SK-N-SH (cell line): ENCODE data around the gene GPD1L. TPM values are rescaled to one million over a fixed set of nuclear protein-coding genes. Genes with fewer than 3 reads are reported as not detected.

Experiments
- CTCF ChIA-PET: fragments of 300-600, 350-600 bp; formaldehyde crosslinking; extraction: SDS; loops from one replicate; lab custom pipeline; 2021; lab: Yijun Ruan, JAX
- POLR2A ChIA-PET: fragments of 350-600 bp; sonication (Branson Sonifier 250); formaldehyde crosslinking; extraction: SDS; loops from one replicate; lab custom pipeline; 2020; ENCODE audit warnings: antibody characterized with exemption, inconsistent platforms; lab: Yijun Ruan, JAX
- DNase-seq: peaks from one replicate; pipeline ENCODE4 v3.0.0; 2012
- H2AFZ ChIP-seq: fragments of 200-600 bp; sonication (generic); 2 replicates; pipeline ENCODE4 v1.8.1; 2016; ENCODE audit warnings: antibody characterized with exemption, mild to moderate bottlenecking, low read depth
- H3F3A ChIP-seq: fragments of 200-600 bp; sonication (generic); replicated peaks from 2 replicates; pipeline ENCODE3; 2016; ENCODE audit warnings: antibody characterized with exemption, mild to moderate bottlenecking; ENCODE audit not compliant: insufficient read depth
- H3K27ac ChIP-seq, 2 experiments: fragments of 200-500 bp in 1 of 2; fragments of 200-600 bp in 1 of 2; sonication (Bioruptor generic) in 1 of 2; sonication (generic), shearing (Covaris generic) in 1 of 2; 2 replicates each; pipeline versions ENCODE4 v1.5.1 to v1.6.1; 2014 to 2016; ENCODE audit warnings: low read depth in 2 of 2, inconsistent platforms in 1 of 2, low read length in 1 of 2, mild to moderate bottlenecking in 1 of 2, mixed read lengths in 1 of 2
- H3K27me3 ChIP-seq: fragments of 200-600 bp; sonication (generic), shearing (Covaris generic); 2 replicates; pipeline ENCODE4 v1.6.1; 2016; ENCODE audit warnings: mixed run types; ENCODE audit not compliant: insufficient read depth
- H3K36me3 ChIP-seq, 2 experiments: fragments of 200-500 bp in 1 of 2; fragments of 200-600 bp in 1 of 2; sonication (Bioruptor generic) in 1 of 2; sonication (generic) in 1 of 2; replicated peaks in 1 of 2; 2 replicates each; pipeline versions ENCODE3 to v1.5.1; 2014 to 2016; ENCODE audit warnings: low read length in 1 of 2, mild to moderate bottlenecking in 1 of 2; ENCODE audit not compliant: insufficient read depth in 2 of 2, control insufficient read depth in 1 of 2
- H3K4me1 ChIP-seq, 2 experiments: fragments of 200-500 bp in 1 of 2; fragments of 200-600 bp in 1 of 2; sonication (Bioruptor generic) in 1 of 2; sonication (generic), shearing (Covaris generic) in 1 of 2; 2 replicates each; pipeline versions ENCODE4 v1.5.1 to v1.6.1; 2014 to 2016; ENCODE audit warnings: low read depth in 1 of 2, low read length in 1 of 2, mixed run types in 1 of 2; ENCODE audit not compliant: insufficient read depth in 2 of 2, control insufficient read depth in 1 of 2
- H3K4me2 ChIP-seq: fragments of 200-600 bp; sonication (generic), shearing (Covaris generic); 2 replicates; pipeline ENCODE4 v1.6.1; 2017; ENCODE audit warnings: mixed run types
- H3K4me3 ChIP-seq, 2 experiments: fragments of 200-500 bp in 1 of 2; fragments of 200-600 bp in 1 of 2; sonication (Bioruptor generic) in 1 of 2; sonication (generic), shearing (Covaris generic) in 1 of 2; 2 replicates each; pipeline versions ENCODE4 v1.5.1 to v1.8.1; 2014 to 2016; ENCODE audit warnings: low read depth in 2 of 2, inconsistent platforms in 1 of 2, low read length in 1 of 2, mild to moderate bottlenecking in 1 of 2, mixed read lengths in 1 of 2, moderate library complexity in 1 of 2
- H3K79me2 ChIP-seq: fragments of 200-600 bp; sonication (generic); 2 replicates; pipeline ENCODE4 v1.8.1; 2017; ENCODE audit warnings: mild to moderate bottlenecking; ENCODE audit not compliant: insufficient read depth
- H3K9ac ChIP-seq: fragments of 200-600 bp; sonication (generic); 2 replicates; pipeline ENCODE4 v1.6.1; 2017; ENCODE audit warnings: mixed run types
- H3K9me2 ChIP-seq: fragments of 200-600 bp; sonication (generic); 2 replicates; pipeline ENCODE4 v1.6.1; 2017; ENCODE audit warnings: mixed run types
- H3K9me3 ChIP-seq: fragments of 200-600 bp; sonication (generic); 2 replicates; pipeline ENCODE4 v1.6.1; 2017; ENCODE audit warnings: mixed run types, mild to moderate bottlenecking, moderate library complexity
- H4K20me1 ChIP-seq: fragments of 200-600 bp; sonication (generic); 2 replicates; pipeline ENCODE4 v1.6.1; 2017; ENCODE audit warnings: mild to moderate bottlenecking, mixed run types; ENCODE audit not compliant: insufficient read depth
- ELF1 ChIP-seq: IDR thresholded peaks from 2 replicates; pipeline ENCODE4 v1.4.0; 2012
- FOSL2 ChIP-seq: IDR thresholded peaks from 2 replicates; pipeline ENCODE4 v1.4.0; 2012; ENCODE audit warnings: low read depth, mild to moderate bottlenecking, moderate library complexity, borderline replicate concordance
- GABPA ChIP-seq: IDR thresholded peaks from 2 replicates; pipeline ENCODE4 v1.4.0; 2012; ENCODE audit warnings: low read depth, mild to moderate bottlenecking
- GATA2 ChIP-seq: sonication (generic); formaldehyde crosslinking; IDR thresholded peaks from 2 replicates; pipeline ENCODE4 v1.5.0; 2020; ENCODE audit warnings: mild to moderate bottlenecking, missing genetic modification reagents
- MEF2A ChIP-seq: IDR thresholded peaks from 2 replicates; pipeline ENCODE4 v1.4.0; 2012; ENCODE audit warnings: low read depth, borderline replicate concordance
- MXI1 ChIP-seq: IDR thresholded peaks from 2 replicates; pipeline ENCODE4 v1.6.1; 2012; ENCODE audit warnings: mild to moderate bottlenecking, low read depth, low read length, improper control_type of control experiment
- NFIC ChIP-seq: IDR thresholded peaks from 2 replicates; pipeline ENCODE4 v1.4.0; 2012; ENCODE audit warnings: borderline replicate concordance
- RCOR1 ChIP-seq: fragments of 150-350 bp; IDR thresholded peaks from 2 replicates; pipeline ENCODE4 v1.6.1; 2017; ENCODE audit warnings: antibody characterized with exemption, low read length
- WGBS: methylation state at CpG from one replicate; pipeline ENCODE4 v1.1.6; 2017; ENCODE audit warnings: low lambda C conversion rate; 5-methylcytosine and 5-hydroxymethylcytosine counted together
- polyA plus RNA-seq, 3 experiments: library from polyadenylated mRNA; depleted of rRNA; stranded (reverse); fragments of >200 nt; gene quantifications; 2 replicates each; pipeline ENCODE4 v1.2.3, GENCODE V29; 2012
- TF ChIP-seq, protein P1 (sequence below): fragments of 200-600 bp; sonication (generic); IDR thresholded peaks from 2 replicates; pipeline ENCODE4 v1.6.1; 2017; ENCODE audit warnings: antibody characterized with exemption, mild to moderate bottlenecking, moderate library complexity
- TF ChIP-seq, protein P2 (sequence below): IDR thresholded peaks from 2 replicates; pipeline ENCODE4 v1.6.1; 2012; ENCODE audit warnings: mild to moderate bottlenecking, low read depth, low read length, moderate library complexity
- TF ChIP-seq, protein P3 (sequence below): IDR thresholded peaks from 2 replicates; pipeline ENCODE4; 2012
- TF ChIP-seq, protein P4 (sequence below): fragments of 150-350 bp; IDR thresholded peaks from 2 replicates; pipeline ENCODE4 v1.6.1; 2016; ENCODE audit warnings: mild to moderate bottlenecking, low read depth, low read length

Gene GPD1L
- polyA plus RNA-seq, 1 of the 3 experiments (the other 2 are of a cell fraction), result 6.1 TPM

DNA sequence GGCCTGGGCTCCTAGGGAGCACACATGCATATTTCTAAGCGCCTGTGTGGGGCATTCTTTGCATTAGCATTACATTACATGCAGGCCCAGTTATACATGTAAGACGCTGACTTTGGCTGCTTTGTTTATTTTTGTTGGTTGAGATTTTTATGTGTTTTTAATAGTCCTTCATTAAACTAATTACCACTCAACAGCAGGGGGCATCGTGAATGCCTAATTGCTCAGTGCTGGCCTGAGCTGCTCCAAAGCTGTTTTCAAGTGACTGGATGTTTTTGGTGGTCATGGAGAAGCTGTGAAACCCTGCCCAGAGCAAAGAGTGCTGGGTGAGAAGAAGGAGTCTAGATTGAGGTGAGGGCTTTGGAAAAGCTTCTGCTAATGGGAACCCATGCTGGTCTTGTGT is 41.5 kb downstream of the GPD1L start:
- no peaks in the 10 kb centered on the region for H3F3A ChIP-seq
- H3K27me3 ChIP-seq, result no peaks in the 10 kb centered on the region
- no peaks in the 10 kb centered on the region for H3K9me3 ChIP-seq
- 72% methylated on average over 3 of the region's 3 CpGs for WGBS
- no peak overlapping the region for H3K9ac ChIP-seq
- H2AFZ ChIP-seq, result no peak overlapping the region
- no peak overlapping the region for H3K27ac ChIP-seq
- no peaks in the 10 kb centered on the region for H3K9me2 ChIP-seq
- no peaks in the 10 kb centered on the region for H3K36me3 ChIP-seq
- no peak overlapping the region for H3K4me3 ChIP-seq
- H3K4me2 ChIP-seq, result no peak overlapping the region
- DNase-seq, result no peak
- ChIA-PET CTCF (interaction anchor here (0.7 to 1.2 kb wide), 2 partner anchors 129 to 148 kb away, joined by 3 read pairs; no protein-coding TSS in a partner anchor), POLR2A (no interaction called here)
- no peaks in the 10 kb centered on the region for H3K4me1 ChIP-seq
- H3K79me2 ChIP-seq, result no peaks in the 10 kb centered on the region
- TF ChIP-seq GATA2, result no peak
- TF ChIP-seq, protein P1, sequence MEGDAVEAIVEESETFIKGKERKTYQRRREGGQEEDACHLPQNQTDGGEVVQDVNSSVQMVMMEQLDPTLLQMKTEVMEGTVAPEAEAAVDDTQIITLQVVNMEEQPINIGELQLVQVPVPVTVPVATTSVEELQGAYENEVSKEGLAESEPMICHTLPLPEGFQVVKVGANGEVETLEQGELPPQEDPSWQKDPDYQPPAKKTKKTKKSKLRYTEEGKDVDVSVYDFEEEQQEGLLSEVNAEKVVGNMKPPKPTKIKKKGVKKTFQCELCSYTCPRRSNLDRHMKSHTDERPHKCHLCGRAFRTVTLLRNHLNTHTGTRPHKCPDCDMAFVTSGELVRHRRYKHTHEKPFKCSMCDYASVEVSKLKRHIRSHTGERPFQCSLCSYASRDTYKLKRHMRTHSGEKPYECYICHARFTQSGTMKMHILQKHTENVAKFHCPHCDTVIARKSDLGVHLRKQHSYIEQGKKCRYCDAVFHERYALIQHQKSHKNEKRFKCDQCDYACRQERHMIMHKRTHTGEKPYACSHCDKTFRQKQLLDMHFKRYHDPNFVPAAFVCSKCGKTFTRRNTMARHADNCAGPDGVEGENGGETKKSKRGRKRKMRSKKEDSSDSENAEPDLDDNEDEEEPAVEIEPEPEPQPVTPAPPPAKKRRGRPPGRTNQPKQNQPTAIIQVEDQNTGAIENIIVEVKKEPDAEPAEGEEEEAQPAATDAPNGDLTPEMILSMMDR, result peak; percentile 17; the same call in 1 of the 2 replicates
- H4K20me1 ChIP-seq, result no peaks in the 10 kb centered on the region

DNA sequence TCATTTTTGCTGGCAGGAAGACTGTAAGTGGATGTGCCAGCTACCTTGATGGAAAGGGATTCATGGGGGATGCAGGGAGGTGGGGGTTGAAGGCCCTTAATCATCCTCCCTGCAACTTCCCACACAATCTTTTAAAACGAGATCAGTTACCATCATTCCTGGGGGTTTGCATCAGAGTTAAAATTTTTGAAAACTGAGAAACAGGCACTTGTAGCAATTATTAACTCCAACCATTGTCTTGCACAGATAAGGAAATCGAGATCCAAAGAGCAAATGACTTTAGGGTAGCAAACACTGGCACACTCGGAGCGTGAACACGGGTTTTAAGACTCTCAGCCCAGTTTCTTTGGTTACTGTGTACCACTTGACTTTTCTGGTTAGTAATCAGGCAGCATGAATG is 41.9 kb downstream of the GPD1L start:
- no peaks in the 10 kb centered on the region for H3K27me3 ChIP-seq

More for the DNA sequence above, 41.9 kb downstream of the GPD1L start:
- TF ChIP-seq, protein P2, sequence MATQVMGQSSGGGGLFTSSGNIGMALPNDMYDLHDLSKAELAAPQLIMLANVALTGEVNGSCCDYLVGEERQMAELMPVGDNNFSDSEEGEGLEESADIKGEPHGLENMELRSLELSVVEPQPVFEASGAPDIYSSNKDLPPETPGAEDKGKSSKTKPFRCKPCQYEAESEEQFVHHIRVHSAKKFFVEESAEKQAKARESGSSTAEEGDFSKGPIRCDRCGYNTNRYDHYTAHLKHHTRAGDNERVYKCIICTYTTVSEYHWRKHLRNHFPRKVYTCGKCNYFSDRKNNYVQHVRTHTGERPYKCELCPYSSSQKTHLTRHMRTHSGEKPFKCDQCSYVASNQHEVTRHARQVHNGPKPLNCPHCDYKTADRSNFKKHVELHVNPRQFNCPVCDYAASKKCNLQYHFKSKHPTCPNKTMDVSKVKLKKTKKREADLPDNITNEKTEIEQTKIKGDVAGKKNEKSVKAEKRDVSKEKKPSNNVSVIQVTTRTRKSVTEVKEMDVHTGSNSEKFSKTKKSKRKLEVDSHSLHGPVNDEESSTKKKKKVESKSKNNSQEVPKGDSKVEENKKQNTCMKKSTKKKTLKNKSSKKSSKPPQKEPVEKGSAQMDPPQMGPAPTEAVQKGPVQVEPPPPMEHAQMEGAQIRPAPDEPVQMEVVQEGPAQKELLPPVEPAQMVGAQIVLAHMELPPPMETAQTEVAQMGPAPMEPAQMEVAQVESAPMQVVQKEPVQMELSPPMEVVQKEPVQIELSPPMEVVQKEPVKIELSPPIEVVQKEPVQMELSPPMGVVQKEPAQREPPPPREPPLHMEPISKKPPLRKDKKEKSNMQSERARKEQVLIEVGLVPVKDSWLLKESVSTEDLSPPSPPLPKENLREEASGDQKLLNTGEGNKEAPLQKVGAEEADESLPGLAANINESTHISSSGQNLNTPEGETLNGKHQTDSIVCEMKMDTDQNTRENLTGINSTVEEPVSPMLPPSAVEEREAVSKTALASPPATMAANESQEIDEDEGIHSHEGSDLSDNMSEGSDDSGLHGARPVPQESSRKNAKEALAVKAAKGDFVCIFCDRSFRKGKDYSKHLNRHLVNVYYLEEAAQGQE, result no peak
- TF ChIP-seq, protein P3, sequence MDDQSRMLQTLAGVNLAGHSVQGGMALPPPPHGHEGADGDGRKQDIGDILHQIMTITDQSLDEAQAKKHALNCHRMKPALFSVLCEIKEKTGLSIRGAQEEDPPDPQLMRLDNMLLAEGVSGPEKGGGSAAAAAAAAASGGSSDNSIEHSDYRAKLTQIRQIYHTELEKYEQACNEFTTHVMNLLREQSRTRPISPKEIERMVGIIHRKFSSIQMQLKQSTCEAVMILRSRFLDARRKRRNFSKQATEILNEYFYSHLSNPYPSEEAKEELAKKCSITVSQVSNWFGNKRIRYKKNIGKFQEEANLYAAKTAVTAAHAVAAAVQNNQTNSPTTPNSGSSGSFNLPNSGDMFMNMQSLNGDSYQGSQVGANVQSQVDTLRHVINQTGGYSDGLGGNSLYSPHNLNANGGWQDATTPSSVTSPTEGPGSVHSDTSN, result no peak
- TF ChIP-seq MXI1 (no peak), FOSL2 (no peak), RCOR1 (no peak), GABPA (no peak), MEF2A (no peak), NFIC (no peak), ELF1 (no peak)
- TF ChIP-seq, protein P4, sequence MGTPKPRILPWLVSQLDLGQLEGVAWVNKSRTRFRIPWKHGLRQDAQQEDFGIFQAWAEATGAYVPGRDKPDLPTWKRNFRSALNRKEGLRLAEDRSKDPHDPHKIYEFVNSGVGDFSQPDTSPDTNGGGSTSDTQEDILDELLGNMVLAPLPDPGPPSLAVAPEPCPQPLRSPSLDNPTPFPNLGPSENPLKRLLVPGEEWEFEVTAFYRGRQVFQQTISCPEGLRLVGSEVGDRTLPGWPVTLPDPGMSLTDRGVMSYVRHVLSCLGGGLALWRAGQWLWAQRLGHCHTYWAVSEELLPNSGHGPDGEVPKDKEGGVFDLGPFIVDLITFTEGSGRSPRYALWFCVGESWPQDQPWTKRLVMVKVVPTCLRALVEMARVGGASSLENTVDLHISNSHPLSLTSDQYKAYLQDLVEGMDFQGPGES, result no peak
- Histone ChIP-seq H3K4me1 (no peaks in the 10 kb centered on the region), H3K36me3 (no peaks in the 10 kb centered on the region), H4K20me1 (no peaks in the 10 kb centered on the region), H2AFZ (no peak overlapping the region), H3K9me2 (no peaks in the 10 kb centered on the region), H3K27ac (no peak overlapping the region), H3K79me2 (no peaks in the 10 kb centered on the region), H3K4me2 (no peak overlapping the region), H3F3A (no peaks in the 10 kb centered on the region), H3K9me3 (no peaks in the 10 kb centered on the region), H3K4me3 (no peak overlapping the region), H3K9ac (no peak overlapping the region)
- 81% methylated on average over 5 of the region's 5 CpGs for WGBS
- ChIA-PET POLR2A (no interaction called here), CTCF (interaction anchor here (1.2 kb wide), 1 partner anchor 129 kb away, joined by 3 read pairs; no protein-coding TSS in a partner anchor)
- no peak for DNase-seq
